Nephron (organoid): Measurements from ENCODE around the gene LRRC15.

Source experiments
- H3K27ac Mint-ChIP-seq, 3 experiments: 2 replicates each; pipeline ENCODE4 v1.8.0; 2020; ENCODE audit warnings: mixed read lengths in 3 of 3, mild to moderate bottlenecking in 2 of 3, moderate library complexity in 1 of 3
- H3K27me3 Mint-ChIP-seq: 2 replicates; pipeline ENCODE4 v1.8.0; 2021; ENCODE audit warnings: low read depth, mild to moderate bottlenecking, moderate library complexity, mixed read lengths
- H3K36me3 Mint-ChIP-seq: 2 replicates; pipeline ENCODE4 v1.8.0; 2020; ENCODE audit warnings: low read depth, mixed read lengths
- H3K4me1 Mint-ChIP-seq: 2 replicates; pipeline ENCODE4 v1.8.0; 2020; ENCODE audit warnings: mixed read lengths
- H3K4me3 Mint-ChIP-seq, 3 experiments: 2 replicates each; pipeline ENCODE4 v1.8.0; 2020; ENCODE audit warnings: mild to moderate bottlenecking in 3 of 3, mixed read lengths in 3 of 3, moderate library complexity in 2 of 3
- H3K9me3 Mint-ChIP-seq: 2 replicates; pipeline ENCODE4 v1.8.0; 2020; ENCODE audit warnings: mixed read lengths
- TF ChIP-seq, protein P1 (sequence below), 3 experiments: fragments of 200-600 bp; sonication (generic); IDR thresholded peaks; one replicate each; pipeline ENCODE4 v1.5.0; 2021; ENCODE audit warnings: antibody characterized with exemption in 3 of 3; ENCODE audit not compliant: unreplicated experiment in 3 of 3

Gene LRRC15

DNA sequence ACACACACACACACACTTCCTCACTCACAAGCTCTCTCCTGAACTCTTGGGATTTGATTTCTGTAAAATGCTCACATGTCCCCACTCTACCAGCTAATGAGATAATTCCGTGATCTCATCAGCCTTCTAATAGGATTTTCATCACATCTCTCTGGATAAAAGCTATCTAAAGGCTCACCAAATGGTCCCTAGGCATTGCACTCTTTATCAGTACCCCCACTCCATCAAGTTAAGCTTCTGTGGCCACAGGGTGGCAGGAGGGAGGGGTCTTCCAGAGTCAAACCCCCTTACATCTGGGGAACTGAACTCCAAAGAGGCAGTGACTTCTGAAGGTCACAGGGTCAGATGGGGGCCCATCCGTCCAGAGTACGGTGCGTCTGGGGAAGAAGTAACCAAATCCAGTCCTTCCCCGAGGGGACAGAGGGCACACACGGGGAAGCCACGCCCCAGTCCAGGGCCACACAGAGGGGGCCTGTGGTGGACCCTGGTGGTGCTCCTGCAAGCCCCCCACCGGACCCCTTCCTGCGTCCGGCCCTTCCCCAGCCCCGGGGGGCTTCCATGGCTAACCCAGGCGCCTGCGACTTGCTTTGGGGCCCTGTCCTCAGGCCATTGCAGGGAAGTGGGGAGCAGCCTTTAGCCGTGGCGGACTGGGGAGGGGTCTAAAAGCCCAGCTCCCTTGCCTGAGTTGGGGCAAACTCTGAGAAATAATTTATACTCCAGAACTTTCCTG, 44.0 kb downstream of the LRRC15 start:
- H3K4me1 Mint-ChIP-seq = peaks cover 9% of the 10 kb centered on the region
- TF ChIP-seq, protein P1, sequence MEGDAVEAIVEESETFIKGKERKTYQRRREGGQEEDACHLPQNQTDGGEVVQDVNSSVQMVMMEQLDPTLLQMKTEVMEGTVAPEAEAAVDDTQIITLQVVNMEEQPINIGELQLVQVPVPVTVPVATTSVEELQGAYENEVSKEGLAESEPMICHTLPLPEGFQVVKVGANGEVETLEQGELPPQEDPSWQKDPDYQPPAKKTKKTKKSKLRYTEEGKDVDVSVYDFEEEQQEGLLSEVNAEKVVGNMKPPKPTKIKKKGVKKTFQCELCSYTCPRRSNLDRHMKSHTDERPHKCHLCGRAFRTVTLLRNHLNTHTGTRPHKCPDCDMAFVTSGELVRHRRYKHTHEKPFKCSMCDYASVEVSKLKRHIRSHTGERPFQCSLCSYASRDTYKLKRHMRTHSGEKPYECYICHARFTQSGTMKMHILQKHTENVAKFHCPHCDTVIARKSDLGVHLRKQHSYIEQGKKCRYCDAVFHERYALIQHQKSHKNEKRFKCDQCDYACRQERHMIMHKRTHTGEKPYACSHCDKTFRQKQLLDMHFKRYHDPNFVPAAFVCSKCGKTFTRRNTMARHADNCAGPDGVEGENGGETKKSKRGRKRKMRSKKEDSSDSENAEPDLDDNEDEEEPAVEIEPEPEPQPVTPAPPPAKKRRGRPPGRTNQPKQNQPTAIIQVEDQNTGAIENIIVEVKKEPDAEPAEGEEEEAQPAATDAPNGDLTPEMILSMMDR (IDR thresholded peaks at IDR 0.05; ENCODE audit: unreplicated experiment in 3 of 3) = no peak

DNA sequence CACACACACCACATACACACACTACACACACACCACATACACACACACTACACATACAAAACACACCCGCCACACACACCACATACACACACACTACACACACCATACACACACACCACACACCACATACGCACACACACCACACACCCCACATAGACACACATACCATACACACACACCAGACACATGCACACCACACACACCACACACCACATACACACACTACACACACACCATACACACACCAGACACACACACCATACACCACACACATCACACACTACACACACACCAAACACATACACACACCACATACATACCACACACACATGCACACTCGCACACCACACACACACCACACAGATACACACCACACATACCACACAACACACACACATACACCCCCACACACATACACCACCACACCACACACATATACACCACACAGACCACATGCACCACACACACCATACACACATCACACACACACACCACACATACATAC, 44.7 kb downstream of the LRRC15 start:
- peaks cover under 1% of the 10 kb centered on the region for H3K9me3 Mint-ChIP-seq
- no peak overlapping the region for H3K4me3 Mint-ChIP-seq
- no peak overlapping the region for H3K27ac Mint-ChIP-seq
- H3K4me1 Mint-ChIP-seq = peaks cover 9% of the 10 kb centered on the region
- H3K36me3 Mint-ChIP-seq = no peaks in the 10 kb centered on the region
- peaks cover 21% of the 10 kb centered on the region for H3K27me3 Mint-ChIP-seq
- TF ChIP-seq, protein P1 (IDR thresholded peaks at IDR 0.05; ENCODE audit: unreplicated experiment in 3 of 3) = no peak

More for the DNA sequence above, 44.0 kb downstream of the LRRC15 start:
- no peaks in the 10 kb centered on the region for H3K36me3 Mint-ChIP-seq
- H3K27me3 Mint-ChIP-seq = peaks cover 20% of the 10 kb centered on the region
- no peak overlapping the region for H3K27ac Mint-ChIP-seq
- H3K4me3 Mint-ChIP-seq = no peak overlapping the region
- H3K9me3 Mint-ChIP-seq = no peaks in the 10 kb centered on the region

DNA sequence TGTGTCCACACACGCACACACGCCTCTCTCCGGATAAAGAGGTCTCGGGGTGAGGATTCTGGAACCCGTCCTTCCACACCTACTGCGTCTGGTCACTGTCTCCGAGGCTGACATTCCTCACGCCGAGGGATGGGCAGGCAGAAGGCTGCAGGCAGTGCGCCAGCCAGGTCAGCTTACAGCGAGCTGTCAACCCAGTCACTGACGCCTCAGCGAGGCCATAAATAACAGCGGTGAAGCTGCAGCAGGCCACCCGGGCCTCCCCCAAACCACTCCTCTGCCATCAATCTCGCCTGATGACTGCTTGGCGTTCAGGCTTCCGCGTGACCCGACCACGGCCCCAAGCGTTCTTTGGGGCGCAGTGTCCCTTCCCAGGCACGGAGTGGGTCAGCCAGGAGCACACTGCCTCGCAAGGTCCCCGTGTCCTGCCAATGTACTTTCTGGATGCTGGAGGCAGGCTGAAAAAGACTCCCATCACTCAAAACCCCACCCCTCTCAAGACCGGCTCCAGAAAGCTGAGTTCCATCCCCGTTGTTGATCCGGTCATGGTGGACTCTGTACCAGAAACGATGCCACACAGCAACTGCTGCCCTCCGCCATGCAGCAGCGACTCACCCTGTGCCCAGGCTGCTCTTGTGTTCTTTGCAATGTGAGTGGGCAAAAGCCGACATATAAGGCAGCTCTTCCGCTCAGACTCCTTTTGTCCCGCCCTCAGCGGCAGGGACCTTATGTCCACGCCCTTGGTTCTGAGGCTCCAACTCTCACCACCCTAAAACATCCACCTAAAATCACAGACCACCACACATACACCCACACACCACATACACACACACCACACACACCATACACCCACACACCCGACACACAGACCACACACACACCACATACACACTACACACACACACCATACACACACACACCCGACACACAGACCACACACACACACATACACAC, 45.5 kb downstream of the LRRC15 start:
- H3K36me3 Mint-ChIP-seq = peaks cover 5% of the 10 kb centered on the region
- peaks cover 7% of the 10 kb centered on the region for H3K9me3 Mint-ChIP-seq
- H3K4me3 Mint-ChIP-seq = peak overlapping the region in 2 of 3 experiments; percentile 35 to 37
- peaks cover 9% of the 10 kb centered on the region for H3K4me1 Mint-ChIP-seq
- TF ChIP-seq, protein P1 (IDR thresholded peaks at IDR 0.05; ENCODE audit: unreplicated experiment in 3 of 3) = no peak
- peaks cover 26% of the 10 kb centered on the region for H3K27me3 Mint-ChIP-seq
- peak overlapping the region in 1 of 3 experiments; percentile 79 for H3K27ac Mint-ChIP-seq

DNA sequence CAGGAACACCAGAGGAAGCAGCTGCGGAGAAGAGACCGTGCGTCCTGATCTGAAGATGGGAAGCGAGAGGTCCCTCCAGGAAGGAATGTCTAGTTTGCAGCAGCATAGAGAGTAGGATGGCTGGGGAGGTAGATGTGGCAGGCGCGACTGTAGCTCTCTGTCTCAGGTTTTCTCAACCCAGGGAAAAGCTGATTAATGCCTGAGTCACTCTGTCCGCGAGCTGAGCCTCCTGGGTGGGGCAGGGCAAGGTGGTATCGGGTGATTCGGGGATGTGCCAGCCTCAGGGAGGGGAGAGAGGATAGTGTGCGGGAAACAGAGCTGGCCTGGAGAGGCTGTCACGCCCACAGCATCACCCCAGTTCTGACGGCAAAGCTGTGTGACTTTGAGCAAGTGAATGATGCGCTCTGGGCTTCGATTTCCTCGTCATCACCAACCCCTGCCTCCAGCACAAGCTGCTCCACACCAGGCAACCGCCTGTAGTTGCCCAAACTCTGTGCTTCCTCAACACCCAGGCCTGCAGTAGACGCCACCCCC, 46.8 kb downstream of the LRRC15 start:
- Mint-ChIP-seq H3K9me3 (peaks cover 10% of the 10 kb centered on the region), H3K4me1 (peaks cover 9% of the 10 kb centered on the region), H3K27ac (no peak overlapping the region), H3K27me3 (peaks cover 29% of the 10 kb centered on the region), H3K36me3 (peaks cover 9% of the 10 kb centered on the region), H3K4me3 (peak overlapping the region in 1 of 3 experiments; percentile 11)
- TF ChIP-seq, protein P1 (IDR thresholded peaks at IDR 0.05; ENCODE audit: unreplicated experiment in 3 of 3) = no peak

DNA sequence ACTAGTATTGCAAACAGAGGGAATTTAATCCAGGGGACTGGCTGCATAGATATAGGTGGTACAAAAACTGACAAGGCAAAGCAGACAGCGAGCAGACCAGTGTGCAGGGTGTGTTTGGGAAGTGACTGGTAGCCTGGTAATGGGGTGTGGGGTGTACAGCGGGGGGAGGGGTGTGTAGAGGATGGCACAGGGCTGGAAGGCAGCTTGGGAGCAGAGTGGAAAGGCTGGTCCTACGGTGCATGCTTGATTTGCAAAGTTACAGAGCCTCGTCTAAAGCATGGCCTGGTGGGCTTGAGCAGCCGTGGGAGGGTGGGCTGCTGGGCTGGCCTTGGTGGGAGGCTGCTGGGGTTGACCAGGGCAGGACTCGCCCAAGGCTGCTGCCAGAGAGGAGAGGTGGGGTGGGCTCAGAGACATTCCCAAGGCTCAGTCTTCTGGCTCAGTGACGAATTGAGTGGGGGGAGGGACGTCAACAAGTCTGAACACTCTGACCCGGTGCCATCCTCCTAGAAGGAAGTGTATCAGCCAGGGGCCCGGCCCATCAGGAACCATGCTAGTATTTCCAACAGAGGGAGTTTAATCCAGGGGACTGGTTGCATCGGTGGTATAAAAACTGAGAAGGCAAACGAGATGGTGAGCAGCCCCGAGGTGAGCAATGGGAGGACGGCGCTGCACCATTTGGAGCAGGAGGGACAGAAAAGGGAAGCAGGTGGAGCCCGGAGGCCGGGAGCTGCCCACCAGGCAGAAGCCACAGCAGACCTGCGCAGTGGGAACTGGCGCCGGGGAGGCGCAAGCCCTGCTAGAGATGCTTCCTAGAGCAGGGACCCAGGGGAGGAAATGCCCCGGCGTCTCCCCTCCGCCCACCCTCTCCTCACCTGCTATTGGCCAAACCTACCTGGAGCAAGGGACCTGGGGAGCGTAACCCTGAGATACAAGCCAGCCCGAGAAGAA, 47.6 kb downstream of the LRRC15 start:
- H3K9me3 Mint-ChIP-seq = peaks cover 13% of the 10 kb centered on the region

More for the DNA sequence above, 47.6 kb downstream of the LRRC15 start:
- Mint-ChIP-seq H3K27ac (no peak overlapping the region), H3K36me3 (peaks cover 13% of the 10 kb centered on the region), H3K4me1 (peaks cover 9% of the 10 kb centered on the region), H3K27me3 (peaks cover 35% of the 10 kb centered on the region), H3K4me3 (peak overlapping the region in 2 of 3 experiments; percentile 11 to 49)
- TF ChIP-seq, protein P1 (IDR thresholded peaks at IDR 0.05; ENCODE audit: unreplicated experiment in 3 of 3) = no peak
